COLO668 (cell line): Measurements from ENCODE around the gene LAMA3.

ENCODE experiments used
- DNase-seq: peaks from one replicate; lab custom pipeline; 2025; ENCODE audit not compliant: unreplicated experiment; lab: John Stamatoyannopoulos, UW

Gene LAMA3

DNA sequence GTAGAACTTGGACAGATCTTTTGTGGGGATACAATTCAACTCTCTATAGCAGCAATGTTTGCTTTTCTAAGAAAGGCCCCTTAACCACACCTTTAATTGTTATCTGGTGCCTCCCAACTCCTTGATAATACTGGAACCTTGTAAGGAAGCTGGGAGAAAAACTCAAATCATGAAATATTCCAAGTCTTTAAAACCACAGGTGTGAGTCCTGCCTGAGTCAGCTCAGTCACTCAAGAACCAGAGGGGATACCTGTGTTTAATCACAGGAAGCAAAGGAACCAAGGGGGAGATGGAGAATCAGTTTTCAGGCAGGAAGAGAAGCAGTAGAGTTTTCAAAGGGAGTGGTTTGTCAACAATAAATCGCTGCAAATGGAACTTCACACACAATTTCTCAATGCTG is 159.9 kb downstream of the LAMA3 start:
- no peak for DNase-seq

DNA sequence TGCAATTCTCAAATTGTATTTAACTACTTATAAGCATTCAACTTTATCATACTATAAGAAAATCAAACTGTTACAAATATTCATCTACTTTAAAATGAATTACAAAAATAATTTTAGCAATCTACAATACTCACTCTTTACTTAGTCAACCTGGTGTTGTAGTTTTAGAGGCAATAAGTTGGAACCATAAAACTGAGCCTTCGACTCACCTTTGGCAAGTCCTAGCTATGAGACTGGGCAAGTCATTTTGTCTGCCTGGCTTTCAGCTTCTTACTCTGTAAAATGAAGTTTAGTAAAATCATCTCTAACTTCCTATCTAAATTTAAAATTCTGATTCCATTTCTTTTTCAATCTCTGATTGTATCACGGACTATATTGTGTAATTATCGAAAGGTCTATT is 161.0 kb downstream of the LAMA3 start:
- DNase-seq, result no peak

DNA sequence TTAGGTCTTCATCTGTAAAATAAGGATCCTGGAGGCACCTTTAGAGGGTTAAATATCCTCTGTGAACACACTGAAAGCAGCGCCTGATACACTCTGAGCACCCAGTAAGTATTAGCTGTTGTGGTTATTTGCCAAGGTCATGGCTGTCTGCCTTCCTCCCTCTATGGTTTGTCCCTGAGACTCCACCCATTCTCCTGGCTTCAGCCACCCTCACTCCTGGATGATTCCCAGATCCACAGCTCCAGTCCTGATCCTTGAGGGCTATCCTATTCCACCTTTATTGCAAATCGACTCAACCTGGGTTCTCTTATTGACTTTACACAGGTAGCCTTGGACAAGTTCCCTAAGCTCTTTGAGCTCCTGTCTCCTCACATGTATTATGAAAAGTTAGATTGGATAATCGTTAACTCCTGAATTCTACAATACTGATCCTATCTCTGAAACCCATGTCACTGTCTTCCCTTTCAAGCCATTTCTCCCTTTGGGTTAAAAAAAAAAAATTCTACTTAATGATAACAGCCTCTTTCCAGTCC is 162.3 kb downstream of the LAMA3 start:
- DNase-seq, result no peak

DNA sequence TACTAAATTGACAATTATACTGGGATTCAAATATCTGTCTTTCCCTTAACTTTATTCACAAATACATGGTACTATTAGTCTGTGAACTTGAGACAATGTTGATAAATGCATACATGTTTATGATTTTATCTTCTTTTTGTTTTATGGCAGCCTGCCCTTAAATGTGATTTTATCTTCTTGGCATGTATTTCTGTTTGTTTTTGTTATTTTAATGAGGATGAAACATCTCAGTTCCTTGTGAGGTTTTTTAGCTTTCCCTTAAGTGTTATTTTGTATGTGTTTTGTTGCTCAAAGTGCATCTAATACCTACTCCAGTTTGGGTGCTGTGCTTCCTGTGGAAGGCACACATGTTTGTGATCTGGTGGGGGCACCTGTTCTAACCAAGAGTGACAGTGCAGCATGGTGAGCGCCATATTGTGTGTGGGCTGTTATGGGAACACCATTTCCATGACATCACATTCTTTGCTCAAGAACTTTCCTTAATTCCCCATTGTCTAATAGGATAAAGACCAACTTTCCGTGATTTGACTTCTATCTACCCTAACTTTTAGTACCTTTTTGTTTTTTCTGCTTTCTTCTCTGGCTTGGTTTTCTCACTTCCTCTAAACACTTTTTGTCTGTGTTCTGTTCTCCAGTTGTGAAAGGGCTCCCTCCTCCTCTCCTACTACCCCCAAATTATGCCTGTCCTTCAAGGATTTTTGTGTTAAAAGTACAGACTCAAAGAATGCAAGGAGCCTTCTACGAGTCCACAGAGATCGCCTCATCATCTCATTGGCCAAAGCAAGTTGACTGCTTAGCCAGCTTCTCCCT is 163.2 kb downstream of the LAMA3 start:
- no peak for DNase-seq

DNA sequence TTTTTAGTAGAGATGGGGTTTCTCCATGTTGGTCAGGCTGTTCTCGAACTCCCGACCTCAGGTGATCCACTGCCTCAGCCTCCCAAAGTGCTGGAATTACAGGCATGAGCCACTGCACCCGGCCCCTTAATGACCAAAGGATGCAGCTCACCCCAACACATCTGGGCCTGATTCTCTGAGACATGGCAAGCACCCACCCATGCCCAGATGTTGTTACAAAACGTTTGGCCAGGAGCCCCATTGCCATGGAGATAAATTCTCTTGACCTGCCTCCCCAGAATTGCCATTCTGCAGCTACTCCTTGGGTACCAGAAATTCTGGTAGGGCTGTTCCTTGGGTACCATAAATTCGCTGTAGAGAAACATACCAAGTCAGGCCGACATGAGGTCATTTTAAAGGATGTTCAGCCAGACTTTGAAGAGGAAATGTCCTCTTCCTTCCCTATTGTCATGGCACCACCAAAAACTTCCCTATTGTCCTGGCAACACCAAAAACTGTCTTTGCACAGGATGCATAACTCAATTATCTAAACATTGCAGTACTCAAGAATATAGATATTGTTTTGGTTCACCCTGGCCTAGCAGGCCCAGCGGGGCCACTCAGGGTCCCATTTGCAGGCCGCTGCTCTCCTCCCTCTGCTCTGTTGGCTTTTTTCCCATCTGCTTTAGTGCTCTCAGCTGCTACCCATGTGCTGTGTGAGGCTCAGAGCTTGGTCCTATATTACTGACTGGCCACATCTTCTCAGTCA is 164.4 kb downstream of the LAMA3 start:
- no peak for DNase-seq

DNA sequence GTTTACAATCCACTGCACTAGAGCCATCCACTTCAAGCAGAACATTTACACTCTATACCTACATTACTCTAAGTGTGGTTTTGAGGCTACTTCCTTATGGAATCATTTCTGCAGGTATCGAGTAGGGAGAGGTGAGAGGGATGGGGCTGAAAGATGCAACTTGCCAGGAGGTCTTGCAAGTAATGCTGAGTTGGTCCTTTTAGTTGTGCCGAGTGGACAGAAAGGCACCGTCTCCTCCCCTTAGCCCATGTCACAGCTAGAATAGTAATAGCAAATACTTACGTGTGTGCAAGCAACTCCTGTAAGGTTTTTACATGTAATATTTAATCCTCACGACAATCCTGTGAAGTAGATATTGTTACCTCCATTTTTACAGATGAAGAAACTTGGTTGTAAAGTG is 166.5 kb downstream of the LAMA3 start:
- no peak for DNase-seq

DNA sequence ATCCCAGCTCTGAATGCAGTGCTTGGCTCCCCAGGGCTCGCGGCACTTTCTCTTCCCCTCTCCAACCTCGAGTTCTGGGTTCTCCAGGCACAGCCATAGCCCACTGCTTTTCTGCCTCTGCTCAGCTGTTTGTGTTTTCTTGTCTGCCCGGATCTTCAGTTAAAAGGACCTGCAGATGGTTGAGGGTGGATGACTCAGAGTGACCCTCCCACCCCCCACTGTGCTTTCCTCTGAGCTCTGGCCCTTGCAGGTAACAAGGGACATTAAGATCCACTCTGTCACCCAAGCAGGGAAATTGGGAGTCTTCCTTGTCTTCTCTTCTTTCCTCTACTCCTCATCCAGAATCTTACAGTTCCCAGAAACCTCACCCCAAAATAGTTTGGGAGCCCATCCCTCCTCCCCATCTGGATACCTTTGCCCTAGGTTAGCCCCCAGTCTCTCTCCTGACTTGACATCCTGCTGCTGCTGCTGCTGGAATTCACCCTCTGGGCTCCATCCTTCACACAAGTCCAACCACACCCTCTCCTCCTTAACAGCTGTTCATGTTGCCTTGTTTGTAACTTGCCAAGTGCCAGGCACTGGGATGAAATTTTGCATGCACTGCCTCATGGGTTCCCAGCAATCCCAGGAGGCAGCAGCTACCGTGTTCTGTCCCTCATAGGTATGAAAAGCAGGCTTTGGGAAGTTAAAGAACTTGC is 167.4 kb downstream of the LAMA3 start:
- no peak for DNase-seq

DNA sequence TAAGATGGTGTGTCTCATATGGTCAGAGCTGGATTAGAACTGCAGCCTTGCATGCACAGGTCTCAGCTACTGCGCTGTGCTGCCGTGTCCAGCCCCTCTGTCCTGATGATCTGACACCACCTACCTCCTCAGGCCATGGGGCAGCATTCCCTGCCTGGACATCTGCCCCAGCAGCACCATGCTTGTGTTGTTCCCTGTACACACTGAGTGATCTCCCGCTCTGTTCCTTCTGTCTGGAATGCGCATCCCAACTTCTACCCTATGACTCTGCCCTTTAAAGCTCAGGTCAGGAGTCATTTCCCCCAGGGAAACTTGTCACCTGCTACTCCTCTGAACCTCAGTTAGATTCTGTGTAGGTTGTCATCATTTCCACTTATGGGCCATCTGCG is 167.9 kb downstream of the LAMA3 start:
- DNase-seq, result no peak

DNA sequence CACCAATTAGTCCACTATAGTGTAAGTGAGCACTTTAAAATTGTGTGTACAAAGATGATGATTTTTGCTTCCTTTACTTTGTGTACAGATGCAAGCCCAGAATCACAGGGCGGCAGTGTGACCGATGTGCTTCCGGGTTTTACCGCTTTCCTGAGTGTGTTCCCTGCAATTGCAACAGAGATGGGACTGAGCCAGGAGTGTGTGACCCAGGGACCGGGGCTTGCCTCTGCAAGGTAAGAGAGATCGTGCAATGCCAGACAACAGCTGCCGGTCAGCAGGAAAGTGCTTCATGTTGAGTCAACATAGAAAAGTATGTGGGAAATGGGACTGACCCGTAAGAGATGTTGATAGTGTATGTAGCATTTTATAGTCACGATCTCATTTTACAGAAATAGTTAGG is 168.5 kb downstream of the LAMA3 start:
- DNase-seq, result peak; percentile 33

DNA sequence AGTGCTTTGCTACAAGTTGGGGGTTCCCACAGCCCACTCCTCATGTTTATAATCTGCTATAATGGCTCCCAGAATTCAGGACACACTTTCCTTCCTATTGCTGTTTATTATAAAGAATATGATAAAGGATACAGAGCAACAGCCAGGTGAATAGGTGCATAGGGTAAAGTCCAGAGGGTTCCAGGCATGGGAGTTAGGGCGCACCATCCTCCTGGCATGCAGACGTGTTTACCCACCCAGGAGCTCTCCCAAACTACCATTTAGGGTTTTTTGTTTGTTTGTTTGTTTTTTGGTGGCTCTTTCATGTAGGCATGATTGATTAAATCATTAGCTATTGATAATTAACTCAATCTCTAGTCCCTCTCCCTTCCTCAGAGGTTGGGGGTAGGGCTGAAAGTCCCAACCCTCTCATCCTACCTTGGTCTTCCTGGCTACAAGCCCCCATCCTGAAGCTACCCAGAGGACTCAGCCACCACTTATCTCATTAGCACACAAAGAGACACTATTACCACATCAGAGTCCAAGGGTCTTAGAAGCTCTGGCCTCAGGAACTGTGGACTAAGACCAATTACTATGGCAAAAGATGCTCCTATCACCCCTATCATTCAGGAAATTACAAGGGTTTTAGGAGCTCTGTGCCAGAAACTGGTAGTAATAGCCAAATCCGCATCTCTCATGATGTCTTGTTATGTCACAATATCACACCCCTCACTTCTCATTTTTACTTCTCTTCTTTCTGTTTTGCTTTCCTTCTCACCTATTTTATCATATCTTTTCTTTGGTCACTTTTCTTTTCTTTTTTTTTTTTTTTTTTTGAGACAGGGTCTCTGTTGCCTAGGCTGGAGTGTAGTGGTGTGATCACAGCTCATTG is 170.4 kb downstream of the LAMA3 start:
- DNase-seq, result no peak

DNA sequence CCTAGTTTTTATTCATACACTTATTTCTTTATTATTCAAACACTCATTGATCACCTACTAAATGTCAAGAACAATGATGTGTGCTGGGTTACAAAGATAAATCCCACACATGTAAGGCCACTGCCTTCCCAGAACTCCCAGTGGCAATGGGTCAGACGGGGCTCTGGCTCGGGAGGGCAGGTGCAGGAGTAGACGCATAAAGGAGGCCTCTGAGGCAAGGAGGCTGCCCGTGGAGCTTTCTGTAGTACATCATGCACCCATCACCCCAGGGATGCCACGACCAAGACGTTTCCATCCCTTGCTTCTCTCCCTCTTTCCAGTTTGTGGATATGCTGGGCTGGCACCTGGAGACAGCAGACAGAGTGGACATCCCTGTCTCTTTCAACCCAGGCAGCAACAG is 172.1 kb downstream of the LAMA3 start:
- no peak for DNase-seq

DNA sequence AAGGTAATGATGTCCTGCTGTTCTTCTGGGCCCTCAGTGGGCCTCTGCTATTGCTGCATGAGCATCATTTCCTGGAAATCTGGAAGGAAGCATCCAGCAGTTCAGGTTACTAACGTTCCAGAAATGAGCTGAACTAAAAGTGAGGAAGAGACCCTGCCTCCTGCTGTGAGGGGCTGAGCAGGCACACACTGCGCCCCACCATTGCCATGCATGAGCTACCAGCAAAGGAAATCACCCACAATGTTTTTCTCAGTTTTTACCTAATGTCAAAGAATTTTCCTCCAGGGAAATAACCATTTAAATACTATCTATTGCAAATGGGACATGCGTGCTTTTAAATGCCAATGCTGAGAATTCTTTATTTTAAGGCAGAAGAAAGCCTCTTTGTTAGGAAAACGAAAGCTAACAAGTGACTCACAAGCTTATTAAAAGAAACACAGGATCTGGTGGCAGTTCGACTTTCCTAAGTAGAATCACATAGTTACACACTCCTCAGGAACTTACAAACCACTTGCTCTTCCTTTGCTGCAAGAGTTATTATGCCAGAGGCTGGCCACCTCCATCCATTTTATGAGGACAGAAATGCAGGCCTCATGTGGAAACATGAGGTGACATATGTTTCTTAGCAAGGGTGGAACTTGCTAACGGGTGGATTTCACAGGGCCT is 172.7 kb downstream of the LAMA3 start:
- DNase-seq, result no peak

DNA sequence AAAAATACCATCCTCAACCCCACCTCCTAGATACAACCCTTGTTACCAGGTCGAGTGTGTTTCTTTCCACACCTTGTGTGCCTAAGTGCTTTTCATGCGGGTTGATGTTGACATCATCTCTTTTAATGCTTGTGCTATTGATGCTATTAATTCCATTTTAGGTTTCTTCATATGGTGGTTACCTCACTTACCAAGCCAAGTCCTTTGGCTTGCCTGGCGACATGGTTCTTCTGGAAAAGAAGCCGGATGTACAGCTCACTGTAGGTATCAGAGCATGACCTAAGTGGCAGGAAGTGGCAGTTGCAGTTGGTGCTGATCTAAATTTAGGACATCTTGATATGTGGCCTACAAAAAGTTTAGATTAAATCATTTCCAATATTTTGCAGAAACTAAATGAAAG is 175.4 kb downstream of the LAMA3 start:
- no peak for DNase-seq

DNA sequence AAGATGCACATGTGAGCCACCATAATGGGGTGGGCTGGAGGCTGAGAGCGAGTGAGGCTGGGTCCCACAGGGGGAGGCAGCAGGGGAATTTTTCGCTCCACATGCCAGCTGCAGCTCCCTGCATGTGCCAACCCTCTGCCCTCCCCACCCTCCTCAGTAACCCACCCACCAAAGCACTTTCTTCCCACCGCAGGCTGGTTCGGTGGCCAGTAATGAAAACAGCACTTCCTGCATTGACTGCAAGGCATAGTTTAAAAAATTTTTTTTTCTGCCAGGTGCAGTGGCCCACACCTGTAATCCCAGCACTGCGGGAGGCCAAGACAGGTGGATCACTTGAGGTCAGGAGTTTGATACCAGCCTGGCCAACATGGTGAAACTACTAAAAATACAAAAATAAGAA is 177.8 kb downstream of the LAMA3 start:
- no peak for DNase-seq

DNA sequence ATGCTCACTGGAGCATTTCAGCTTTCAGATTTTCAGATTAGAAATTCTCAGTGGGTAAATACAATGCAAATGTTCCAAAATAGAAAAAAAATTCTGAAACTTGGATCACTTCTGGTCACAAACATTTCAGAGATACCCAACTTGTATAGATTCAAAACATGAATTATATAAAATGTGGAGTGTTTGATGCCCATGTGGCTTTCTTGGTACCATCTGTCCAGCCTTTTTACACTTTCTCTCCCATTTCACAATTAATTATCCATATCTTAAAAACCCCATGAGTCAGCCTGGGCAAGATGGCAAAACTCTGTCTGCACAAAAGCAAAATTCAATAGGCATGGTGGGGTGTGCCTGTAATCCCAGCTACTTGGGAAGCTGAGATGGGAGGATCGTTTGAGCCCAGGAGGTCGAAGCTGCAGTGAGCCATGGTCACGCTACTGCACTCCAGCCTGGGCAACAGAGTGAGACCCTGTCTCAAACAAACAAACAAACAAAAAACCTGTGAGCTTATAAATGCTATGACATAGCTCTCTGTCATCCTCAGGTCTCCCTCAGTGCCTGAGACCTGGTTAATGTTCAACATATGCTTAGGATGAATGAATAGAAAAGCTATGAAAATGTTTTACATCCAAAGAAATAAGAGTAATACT is 179.0 kb downstream of the LAMA3 start:
- no peak for DNase-seq

DNA sequence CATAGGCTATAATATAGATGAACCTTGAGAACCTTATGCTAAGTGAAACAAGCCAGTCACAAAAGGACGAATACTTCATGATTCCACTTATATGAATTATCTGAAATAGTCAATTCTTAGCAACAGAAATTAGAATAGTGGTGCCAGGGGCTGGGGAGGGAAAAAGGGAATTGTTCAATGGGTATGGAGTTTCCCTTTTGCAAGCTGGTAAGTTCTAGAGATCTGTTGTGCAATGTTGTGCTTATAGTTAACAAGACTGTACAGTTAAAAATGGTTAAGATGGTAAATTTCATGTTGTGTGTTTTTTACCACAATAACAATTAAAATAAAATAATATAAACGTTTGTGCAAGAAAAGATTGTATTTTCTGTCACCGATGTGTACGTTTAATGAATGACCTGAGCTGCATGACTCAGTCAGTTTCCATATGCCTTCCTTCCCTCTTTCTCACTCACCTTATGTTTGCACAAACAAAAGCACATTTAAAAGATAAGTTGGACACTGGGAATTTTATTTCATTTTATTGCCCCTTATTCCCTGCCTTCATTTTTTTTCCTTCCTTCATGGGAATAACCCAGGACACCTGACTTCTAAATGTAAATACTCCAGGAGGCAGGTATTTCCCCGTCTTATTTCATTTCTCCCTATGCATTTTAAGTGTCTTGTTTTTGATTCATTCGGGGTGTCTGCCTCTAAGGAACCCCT is 181.6 kb downstream of the LAMA3 start:
- no peak for DNase-seq

DNA sequence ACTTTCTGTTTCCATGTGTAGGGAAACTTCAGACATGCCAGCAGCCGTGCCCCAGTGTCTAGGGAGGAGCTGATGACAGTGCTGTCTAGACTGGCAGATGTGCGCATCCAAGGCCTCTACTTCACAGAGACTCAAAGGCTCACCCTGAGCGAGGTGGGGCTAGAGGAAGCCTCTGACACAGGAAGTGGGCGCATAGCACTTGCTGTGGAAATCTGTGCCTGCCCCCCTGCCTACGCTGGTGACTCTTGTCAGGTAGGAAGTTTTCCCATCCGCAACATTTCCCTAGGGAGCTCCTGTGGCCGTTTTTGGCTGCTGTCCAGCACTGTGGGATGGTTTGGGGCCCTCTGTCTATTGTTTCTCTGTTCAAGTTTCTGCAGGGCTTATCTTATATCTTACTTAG is 182.2 kb downstream of the LAMA3 start:
- peak; percentile 78 for DNase-seq

DNA sequence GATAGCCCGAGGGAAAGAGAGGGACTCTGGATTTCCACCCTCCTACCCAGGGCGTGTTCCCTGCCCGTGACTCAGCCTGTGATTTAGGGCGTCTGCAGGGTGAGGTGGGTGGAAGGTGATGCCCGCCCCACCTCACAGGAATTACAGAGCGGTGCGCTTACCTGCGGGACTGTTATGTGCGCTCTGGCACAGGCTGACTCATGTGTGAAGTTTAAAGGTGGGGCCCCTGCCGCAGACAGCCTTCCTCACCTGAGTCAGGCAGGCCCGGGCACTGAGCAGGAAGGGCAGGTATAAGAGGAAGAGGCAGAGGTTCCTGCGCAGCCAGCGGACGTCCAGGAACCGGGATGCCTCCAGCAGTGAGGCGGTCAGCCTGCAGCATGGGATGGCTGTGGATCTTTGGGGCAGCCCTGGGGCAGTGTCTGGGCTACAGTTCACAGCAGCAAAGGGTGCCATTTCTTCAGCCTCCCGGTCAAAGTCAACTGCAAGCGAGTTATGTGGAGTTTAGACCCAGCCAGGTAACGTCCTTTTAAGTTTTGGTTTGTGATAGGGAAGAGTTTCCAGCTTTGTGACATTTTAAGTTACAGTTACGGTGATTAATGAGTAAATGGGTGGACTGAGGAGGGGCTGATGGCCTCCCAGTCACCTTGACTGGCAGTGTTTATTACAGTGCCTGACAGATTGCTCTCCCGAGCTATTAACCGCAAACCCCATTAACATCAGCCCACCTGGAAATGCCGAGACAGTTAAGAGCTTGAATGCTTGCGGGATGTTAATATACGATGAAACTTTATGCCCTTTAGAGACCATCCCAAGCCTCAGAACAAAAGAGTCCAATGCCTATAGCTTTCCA is 183.7 kb downstream of the LAMA3 start:
- peak; percentile 81 for DNase-seq
